NCI-H2107 treated with DMSO at 0.1 percent for 48 hours (cell line): ENCODE measurements around the gene PLK5.
"Not testable (repeated sequence)": the region's sequence is repeated elsewhere in the genome, so short reads cannot be mapped to it uniquely, and the experiment has no call there.

Experiments used
- DNase-seq: peaks from one replicate; lab custom pipeline; 2025; ENCODE audit not compliant: unreplicated experiment; lab: John Stamatoyannopoulos, UW

PLK5 gene

DNA sequence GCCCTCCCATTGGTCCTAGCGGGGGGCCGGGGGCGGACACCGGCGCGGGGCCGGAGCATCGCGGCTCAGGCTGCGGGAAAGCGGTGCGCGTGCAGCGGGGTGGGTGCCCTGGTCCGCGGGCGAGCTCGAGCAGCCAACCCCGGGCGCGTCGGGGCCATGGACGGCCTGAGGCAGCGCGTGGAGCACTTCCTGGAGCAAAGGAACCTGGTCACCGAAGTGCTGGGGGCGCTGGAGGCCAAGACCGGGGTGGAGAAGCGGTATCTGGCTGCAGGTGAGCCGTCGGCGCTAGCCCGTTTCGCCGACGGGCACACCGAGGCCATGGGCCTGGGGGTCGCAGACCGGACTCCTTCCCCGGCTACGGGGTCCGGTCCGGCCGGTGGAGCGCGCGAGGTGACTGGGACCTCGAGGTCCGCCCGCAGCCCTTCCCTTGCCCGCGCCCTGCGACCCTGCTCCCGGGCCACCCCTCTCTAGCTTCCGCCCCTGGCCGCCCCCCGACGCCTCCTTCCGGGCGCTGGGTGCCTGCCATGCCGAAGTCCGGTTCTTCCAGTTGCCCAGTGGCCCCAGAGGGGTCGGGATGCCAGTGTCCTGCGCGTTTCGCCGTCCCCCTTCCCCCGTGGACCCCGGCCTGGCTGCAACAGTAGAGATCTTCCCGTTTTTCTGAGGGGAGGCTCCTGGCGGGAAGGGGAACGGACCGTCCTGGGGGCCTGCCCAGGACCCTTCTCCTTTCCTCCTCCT, 32.6 kb upstream of the PLK5 start, which contains the start of gene REEP6:
TSS of gene REEP6 (plus strand) at position 68 of the 735 bp plus-strand sequence. CDS start at position 157, 89 bp downstream.
- DNase-seq = no peak

DNA sequence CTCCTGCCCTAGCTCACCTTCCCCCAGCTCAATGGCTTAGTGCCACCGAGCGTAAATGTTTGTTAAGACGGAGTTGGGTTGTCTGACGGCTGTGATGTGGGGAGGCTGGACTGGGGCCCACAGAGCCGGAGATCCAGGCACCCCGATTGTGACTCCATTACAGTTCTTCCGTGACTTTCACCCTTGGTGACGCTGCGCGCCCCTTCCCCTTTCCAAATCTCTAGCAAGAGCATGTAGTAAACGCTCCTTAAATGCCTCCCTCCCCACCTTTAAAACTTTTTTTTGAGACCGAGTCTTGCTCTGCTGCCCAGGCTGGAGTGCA, 32.1 kb upstream of the PLK5 start:
- DNase-seq = no peak

DNA sequence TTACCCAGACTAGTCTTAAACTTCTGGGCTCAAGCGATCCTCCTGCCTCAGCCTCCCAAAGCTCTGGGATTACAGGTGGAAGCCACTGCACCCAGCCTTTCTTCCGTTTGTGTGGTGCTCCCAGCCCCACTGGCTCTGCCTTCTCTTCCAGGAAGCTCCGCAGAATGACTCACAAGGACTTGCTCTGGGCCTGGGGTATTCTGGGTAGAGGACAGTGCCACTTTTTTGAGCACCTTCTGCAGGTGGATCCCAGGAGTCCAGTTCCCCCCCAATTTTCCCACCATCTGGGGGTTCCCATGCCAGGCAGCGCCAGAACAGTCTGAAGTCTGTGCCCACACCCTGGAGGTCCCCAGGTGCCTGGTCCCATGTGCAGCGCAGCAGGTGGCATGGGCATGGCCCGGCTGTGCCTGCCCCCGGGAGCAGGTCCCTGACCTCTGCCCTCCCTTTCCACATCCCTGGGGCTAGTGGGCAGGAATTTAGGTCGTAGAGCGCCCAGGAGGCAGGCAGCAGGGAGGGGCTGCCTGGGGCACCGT, 31.3 kb upstream of the PLK5 start:
- no peak for DNase-seq

DNA sequence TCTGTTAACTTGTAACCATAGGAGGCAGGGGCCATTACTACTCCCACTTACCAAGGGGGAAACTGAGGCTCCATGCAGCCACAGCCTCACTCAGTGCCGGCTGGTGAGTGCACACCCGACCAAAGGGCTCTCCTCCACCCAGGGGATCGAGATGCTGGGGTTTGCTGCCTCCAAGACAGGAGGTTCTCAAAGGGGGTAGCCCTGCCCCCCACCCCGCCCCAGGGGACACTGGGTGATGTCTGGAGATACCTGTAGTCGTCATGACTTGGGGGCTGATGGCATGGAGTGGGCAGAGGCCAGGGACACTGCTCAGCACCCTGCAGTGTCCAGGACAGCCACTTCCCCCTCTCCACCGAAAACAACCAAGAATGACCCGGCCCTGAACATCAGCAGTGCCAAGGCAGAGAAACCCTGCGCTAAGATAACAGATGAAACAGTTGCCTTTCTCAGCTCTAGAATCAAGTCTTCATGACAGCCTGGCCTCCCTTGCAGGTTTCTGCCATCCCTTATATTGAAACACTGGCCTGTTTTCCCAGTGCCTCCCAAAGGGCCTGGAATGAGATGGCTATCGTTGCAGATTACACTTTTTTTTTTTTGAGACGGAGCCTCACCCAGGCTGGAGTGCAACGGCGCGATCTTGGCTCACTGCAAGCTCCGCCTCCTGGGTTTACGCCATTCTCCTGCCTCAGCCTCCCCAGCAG, 29.6 kb upstream of the PLK5 start:
- DNase-seq = no peak

DNA sequence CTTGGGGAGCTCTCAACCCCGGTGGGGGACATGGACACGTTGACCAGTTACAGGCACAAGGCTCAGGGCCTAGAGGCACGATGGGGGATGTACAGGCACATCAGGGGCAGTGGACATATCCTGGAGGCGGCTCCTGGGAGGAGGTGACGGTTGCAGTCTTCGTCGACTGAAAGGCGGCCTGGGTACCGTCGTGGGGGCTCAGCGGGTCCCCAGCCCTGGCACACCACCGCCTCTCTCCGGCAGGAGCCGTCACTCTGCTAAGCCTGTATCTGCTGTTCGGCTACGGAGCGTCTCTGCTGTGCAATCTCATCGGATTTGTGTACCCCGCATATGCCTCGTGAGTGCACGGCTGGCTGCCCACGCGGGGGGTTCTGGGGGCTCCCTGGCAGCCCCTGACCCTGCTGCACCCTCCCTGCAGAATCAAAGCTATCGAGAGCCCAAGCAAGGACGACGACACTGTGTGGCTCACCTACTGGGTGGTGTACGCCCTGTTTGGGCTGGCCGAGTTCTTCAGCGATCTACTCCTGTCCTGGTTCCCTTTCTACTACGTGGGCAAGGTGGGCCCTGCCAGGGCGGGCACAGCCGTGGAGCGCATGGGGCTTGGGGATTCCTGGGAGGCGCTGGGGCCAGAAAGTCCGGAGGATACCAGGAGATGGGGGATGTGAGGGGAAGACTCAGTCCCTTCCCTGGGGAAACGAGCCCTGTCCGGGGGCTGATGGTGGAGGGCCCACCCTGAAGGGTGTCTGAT, 28.7 kb upstream of the PLK5 start:
- DNase-seq = no peak

DNA sequence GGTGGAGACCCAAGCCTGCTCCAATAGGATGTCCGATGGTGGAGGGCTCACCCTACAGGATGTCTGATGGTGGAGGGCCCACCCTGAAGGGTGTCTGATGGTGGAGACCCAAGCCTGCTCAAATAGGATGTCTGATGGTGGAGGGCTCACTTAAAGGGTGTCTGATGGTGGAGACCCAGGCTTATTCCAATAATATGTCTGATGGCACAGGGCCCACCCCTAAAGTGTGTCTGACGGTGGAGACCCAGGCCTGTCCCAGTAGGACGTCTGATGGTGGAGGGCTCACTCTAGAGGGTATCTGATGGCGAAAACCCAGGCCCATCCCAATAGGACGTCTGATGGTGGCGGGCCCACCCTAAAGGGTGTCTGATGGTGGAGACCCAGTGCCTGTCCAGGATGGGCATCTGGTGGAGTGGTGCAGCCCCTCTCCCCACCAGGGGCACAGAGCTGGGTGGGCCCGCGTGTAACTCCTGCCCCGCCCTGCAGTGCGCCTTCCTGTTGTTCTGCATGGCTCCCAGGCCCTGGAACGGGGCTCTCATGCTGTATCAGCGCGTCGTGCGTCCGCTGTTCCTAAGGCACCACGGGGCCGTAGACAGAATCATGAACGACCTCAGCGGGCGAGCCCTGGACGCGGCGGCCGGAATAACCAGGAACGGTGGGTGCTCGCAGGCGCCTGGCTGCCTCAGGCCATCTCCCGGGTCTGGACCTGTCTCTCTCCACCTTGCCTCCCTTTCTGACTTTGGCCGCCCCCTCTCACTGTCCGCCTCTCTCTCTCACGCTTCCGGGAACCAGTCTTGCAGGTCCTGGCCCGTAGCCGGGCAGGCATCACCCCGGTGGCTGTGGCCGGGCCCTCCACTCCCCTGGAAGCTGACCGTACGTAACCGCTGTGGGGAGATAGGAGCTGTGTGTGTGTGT, 27.8 kb upstream of the PLK5 start:
- no peak for DNase-seq

DNA sequence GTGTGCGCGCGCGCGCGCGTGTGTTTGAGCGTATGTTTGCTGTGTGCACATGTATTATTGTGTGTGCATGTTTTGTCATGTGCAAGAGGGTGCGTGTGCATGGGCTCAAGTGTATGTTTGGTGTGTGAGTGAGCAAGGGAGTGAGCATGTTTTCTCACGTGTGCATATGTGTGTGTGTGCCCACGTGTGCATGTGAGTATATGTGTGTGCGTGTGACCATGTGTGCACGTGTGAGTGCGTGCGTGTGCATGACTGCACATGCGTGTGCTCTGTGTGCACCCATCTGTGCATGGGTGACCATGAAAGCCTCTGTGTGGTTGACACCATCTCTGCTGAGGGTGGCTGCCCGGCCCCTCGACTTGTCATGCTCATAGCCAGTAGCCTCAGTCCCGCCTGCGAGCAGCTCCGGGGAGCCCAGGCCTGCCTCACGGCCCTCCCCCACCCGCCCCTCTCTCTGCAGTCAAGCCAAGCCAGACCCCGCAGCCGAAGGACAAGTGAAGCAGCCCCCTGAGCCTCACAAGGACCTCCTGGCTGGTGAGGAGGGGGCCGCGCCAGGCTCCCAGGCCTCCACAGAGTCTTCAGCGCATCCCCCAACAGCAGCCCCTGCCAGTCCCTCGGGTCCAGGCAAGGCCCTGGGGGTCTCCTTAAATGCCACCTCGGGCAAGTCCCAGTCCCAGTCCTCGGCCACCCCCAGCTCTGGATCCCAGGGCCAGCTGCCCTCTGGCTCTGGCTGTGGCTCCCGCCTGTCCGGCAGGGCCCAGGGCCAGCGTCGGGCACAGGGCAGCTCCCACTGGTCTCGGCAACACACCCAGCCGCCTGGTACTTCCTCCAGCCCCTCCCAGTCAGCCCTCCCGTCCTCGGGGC, 26.9 kb upstream of the PLK5 start:
- DNase-seq = no peak

DNA sequence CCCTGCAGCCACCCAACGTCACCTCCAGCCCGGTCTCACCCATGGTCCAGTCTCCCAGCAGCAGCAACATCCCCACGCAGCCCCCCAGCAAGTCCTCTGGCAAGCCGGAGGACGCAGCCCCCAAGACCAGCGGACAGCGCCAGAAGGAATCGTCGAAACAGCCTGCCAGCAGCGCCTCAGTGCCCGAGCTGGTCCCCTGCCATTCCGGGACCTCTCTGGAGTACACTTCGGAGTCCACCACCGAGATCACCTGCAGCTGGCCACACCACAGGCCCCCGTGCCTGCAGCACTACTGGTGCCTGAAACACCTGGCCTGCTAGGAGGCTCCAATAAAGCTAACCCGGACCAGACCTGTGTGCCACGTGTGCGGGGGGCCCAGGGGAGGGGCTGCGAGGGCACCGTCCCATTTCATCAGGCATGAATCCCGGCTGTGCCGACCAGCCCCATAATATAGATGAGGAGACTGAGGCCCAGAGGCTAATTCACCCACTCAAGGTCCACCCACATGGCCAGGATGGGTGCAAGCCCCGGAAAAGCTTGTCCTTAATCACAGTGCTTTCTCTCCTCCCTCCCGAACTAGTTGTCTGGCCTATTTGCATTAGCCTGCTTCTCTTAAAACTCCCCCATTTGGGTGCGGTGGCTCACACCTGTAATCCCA, 26.2 kb upstream of the PLK5 start:
- no peak for DNase-seq

DNA sequence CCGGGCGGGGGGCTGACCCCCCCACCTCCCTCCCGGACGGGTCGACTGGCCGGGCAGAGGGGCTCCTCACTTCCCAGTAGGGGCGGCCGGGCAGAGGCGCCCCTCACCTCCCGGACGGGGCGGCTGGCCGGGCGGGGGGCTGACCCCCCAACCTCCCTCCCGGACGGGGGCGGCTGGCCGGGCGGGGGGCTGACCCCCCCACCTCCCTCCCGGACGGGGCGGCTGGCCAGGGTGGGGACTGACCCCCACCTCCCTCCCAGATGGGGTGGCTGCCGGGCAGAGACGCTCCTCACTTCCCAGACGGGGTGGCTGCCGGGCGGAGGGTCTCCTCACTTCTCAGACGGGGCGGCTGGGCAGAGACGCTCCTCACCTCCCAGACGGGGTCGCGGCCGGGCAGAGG, 24.6 kb upstream of the PLK5 start:
- DNase-seq = not testable (repeated sequence)

DNA sequence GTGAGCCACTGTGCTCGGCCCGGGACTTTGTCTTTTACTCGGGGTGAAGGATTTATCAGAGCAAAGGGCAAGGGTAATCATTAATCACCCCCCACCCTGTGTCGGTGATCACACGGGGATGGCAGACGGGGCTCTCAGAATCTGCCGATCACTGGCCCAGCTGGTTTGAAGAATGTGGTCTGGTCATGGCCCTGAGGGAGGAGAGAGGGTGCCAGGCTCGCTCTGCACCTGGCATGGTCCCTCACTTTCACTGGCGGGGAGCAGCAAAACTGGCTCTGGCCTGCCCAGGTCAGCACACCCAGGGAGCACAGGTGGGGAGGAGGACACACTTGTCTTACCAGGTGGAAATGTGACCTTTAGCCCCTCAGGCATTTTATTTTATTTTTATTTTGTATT, 22.7 kb upstream of the PLK5 start:
- DNase-seq = no peak

DNA sequence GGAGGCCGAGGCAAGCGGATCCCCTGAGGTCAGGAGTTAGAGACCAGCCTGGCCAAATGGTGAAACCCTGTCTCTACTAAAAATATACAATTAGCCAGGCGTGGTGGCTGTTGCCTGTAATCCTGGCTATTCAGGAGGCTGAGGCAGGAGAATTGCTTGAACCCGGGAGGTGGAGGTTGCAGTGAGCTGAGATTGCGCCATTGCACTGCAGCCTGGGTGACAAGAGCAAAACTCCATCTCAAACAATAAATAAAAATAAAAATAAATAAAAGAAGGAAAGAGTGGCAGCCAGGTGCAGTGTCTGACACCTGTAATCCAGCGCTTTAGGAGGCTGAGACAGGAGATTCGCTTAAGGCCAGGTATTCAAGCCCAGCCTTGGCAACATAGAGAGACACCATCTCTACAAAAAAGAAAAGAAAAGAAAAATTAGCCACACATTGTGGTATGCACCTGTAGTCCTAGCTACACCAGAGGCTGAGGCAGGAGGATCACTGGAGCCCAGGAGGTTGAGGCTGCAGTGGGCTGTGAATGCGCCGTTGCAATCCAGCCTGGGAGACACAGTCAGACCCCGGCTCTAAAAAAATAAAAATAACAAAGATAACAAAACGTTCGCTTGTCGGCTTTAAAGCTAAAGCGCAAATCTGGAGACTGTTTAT, 21.3 kb upstream of the PLK5 start:
- no peak for DNase-seq

DNA sequence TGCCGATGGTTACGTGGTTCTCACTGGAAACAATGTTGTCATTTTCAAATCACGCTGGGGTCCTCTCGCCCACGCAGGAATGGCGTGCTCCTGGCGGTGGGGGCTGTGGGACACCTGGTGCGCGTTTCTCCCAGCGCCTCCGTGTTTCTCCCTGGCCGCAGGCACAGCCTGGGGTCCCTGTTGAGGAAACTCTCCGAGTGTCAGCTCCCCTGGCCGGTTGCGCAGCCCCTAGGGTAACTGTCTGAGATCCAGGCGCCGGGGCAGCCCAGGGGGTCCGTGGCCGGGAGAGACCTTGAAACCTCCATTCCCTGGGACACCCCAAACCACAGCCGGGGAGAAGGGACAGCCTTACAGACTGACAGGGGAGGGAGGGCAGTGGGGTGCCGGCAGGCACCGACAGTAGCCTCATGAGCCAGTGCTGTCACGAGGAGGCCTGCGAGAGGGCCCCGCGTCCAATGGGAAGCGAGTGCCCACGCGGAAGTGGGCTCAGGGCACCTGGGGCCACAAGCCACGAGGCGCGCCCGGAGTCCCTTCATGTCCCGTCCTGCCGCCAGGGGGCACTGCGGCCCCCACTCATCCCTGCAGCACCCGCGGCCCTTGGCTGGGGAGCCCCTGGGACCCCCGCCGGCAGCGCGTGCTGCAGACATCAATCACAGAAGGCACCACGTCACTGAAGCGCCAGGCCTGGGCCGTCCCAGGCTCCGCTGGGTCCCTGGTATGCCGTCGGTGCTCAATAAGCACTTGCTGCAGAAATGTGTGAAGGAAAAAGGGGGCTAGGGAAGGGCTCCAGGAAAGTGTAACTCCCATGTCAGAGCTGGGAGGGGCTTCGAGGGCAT, 20.6 kb upstream of the PLK5 start:
- no peak for DNase-seq

DNA sequence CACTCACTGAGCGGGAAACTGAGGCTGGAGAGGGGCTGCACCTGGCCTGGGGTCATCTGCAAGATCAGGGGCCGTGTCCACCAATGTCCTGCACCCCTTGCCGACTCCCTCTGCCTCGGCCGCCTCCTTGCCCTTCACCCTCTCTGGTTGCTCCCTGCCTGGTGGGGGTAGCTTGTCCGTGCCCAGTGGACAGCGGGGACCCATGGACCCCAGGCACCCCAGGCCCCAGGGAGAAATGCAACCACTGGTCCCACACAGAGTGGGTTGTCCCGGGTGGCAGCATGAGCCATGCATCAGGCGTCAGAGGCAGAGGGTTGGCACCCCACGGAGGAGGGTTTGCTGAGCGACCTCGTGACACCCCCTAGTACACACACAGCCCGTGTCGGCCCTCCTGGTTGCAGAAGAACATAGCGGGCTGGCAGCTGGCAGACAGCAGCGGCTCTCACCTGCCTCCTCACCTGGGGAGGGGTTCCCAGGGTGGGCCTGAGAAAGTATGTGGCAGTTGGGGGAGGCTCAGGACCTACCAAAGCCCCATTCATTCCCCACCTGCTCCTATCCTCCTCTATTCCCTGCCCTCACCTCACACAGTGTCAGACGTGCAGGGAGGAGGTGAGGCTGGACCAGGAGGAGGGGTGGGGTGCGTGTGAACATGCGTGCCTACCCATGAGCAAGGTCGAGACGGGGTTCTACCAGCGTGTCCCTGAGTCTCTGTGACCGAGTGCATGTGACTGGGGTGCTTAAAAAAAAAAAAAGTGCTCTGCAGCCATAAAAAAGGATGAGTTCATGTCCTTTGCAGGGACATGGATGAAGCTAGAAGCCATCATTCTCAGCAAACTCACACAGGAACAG, 19.7 kb upstream of the PLK5 start:
- DNase-seq = no peak

DNA sequence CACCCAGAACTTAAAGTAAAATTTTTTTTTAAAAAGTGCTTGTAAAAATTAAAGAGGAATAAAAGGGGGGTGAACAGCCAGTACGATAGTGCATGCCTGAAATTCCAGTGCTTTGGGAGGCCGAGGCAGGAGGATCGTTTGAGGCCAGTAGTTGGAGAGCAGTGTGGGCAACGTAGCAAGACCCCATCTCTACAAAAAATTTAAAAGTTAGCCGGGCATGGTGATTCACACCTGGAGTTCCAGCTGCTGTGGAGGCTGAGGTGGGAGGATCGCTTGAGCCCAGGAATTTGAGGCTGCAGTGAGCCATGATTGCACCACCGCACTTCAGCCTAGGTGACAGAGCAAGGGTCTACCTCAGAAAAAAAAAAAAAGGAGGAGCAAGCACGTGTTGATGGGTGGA, 18.9 kb upstream of the PLK5 start:
- DNase-seq = no peak

DNA sequence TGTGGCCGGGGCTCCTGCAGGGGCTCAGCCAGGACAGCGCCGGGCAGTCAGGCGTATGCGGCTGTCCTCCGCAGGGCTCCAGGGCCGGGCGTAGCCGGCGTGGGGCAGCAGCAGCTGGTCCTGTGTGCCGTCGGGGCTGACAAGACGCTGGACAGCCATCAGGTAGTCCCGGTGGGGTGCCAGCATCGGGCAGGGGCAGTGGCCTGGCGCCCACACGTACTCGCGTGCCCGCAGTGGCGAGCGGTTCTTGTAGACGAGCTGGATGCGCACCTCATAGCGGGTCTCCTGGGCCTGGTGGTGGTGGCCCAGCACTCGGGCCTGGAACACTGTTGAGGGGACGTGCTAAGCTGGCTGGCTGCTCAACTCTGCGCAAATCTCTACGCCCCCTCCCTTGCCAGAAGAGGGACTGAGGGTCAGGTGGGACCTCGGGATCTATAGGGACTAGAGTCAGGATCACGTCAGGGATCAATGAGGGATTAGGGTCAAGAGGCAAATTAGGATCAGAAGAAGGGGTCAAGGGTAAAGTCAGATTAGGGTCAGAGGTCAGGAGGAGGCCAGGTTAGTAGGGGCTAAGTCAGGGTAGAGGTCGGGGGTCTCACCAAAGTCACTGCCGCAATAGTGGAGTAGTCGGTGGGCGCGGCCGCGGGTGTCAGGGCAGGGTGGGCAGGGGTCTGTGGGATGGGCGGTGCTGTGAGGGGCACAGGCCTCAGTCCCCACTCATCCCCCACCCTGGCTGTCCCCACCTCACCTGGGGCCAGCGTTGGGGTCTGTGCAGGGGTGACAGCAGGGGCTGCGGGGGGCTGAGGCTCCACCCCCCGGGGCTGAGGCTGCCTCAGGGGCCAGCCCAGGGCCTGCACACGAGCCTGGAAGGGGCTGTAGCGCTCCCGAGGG, 17.6 kb upstream of the PLK5 start:
- no peak for DNase-seq

DNA sequence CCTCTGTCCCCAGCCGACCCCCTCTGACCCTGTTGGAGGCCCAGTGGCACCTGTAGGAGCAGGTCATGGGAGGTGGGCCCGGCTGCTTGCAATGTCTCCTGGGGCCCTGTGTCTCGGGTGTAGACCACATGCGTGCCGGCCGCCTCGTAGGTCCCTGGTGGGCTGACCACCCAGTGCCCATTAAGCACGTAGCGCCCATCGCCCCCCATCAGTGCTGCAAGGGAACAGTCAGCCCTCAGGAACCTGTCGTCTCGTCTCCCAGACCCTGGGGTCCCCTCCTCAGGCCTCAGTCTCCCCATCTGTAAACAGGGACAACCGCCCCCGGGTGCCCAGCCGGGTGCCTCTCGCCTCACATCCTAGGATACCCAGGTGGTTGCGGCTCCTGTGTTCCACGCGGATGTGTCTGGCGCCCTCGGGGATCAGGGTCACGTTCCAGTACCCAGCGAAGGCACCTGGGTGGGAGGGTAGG, 16.7 kb upstream of the PLK5 start:
- no peak for DNase-seq
